GOT3 (cell line): ENCODE data around the gene ZFY.

Source experiments
- DNase-seq: peaks from one replicate; lab custom pipeline; 2025; ENCODE audit warnings: mixed read lengths; lab: John Stamatoyannopoulos, UW

ZFY gene

GRCh38 chrY:2934861-2935715 lies at the start of gene ZFY:
TSS of gene ZFY (plus strand) at chrY:2935381. CDS start at chrY:2953937, 18,556 bp downstream.
- DNase-seq: no peak

DNA sequence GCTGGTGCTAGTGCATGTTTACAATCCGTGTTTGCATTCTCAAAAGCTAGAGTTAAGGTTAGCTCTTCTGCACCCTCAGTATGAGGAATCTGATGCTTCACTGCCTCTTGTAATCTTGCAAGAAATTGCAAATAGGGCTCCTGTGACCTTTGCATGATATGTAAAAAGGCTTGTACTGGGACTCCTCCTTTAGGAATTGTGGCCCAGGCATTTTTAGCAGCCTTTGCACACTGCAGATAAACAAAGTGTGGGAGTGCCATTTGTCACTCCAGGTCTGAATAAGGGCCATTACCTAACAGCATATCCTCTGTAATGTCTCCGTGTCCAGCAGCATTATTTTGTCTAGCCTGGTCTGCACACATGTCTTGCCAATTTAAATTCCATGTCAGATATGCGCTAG lies 49.3 kb upstream of the ZFY start:
- DNase-seq: no peak

DNA sequence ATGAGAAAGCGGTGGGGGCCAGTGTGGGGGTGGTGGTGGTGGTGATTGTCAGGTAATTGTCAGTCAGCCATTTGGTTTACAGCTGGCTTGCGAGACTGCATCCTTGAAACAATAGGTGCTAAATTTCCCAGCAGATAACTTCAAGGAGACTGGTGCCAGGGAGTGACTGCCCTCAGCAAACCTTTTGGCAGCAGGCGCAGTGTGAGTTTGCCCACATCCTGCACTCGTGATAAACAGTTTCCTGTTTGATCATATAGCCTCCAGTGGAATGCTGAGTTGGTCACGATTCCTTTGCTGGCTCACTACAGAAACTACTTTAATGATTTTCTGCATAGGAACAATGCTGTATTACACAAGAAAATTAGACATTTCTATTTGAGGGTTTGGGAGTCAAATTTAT lies 47.8 kb upstream of the ZFY start:
- no peak for DNase-seq

GRCh38 chrY:2887955-2888354 lies 47.2 kb upstream of the ZFY start:
- DNase-seq: no peak

DNA sequence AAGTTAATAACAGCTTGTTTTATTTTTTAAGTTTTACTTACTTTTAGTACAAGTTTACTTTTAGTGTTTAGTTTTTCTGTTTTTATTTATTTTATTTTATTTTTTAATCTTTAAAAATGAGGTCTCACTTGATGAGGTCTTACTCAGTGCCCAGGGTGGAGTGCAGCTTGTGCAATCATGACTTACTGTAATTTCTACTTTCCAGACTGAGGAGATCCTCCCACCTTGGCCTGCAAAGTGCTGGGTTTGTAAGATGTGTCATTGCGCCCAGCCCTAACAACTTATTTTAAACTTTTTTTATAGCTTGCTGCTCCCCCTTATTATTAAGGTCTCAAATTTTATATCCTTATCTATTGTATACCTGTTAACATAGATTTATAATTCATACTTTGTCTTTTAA lies 41.7 kb upstream of the ZFY start:
- DNase-seq: no peak

DNA sequence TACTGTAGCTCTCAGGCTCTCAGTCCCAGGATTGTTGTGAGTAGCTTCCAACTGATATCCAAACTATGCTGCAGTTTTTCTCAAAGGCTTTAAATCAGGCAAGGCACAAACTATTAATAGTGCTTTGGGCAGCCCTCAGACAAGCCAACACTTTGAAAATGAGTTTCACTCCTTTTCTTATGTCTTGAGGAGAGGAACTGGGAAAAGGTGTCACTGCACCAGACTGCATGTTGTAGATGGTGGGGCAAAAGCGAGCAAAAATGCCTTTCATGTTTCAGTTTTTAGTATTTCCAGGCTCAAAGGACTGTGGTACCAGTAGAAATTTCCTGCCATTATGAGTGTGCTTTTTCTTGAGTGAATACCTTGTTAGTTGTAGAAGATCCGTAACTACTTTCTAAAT lies 39.1 kb upstream of the ZFY start:
- DNase-seq: no peak

- DNase-seq: no peak
Measured at GRCh38 chrY:2907356-2907755, 27.8 kb upstream of the ZFY start.

DNA sequence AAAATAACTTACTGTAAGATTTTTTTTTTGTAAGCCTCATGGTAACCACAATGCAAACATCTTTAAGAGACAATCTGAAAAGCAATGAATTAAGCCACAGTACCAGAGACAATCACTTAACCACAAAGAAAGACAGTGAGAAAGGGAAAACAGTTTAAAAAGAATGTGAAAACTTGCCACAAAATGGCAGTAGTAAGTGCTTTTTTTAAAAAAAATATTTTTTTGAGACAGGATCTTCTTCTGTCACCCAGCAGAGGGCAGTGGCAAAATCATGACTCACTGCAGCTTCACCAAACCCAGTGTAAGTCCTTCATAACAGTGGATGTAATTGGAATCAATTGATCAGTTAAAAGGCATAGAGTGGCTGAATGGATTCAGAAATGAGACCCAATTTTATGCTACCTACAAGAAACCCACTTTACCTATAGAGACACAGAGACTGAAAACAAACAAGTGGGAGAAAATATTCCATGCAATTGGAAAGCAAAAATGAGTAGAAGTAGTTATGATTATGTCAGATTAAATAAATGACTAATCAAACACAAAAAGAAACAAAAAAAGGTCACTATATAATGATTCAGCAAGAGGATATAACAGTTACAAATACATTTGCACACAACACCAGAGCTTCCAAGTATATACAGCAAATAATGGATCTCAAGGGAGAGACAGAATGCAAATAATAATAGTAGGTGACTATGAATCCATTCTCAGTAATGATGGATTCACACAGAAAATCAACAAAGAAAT lies 21.9 kb upstream of the ZFY start:
- DNase-seq: no peak

GRCh38 chrY:2934078-2934477 lies 1.1 kb upstream of the ZFY start:
- DNase-seq: no peak

DNA sequence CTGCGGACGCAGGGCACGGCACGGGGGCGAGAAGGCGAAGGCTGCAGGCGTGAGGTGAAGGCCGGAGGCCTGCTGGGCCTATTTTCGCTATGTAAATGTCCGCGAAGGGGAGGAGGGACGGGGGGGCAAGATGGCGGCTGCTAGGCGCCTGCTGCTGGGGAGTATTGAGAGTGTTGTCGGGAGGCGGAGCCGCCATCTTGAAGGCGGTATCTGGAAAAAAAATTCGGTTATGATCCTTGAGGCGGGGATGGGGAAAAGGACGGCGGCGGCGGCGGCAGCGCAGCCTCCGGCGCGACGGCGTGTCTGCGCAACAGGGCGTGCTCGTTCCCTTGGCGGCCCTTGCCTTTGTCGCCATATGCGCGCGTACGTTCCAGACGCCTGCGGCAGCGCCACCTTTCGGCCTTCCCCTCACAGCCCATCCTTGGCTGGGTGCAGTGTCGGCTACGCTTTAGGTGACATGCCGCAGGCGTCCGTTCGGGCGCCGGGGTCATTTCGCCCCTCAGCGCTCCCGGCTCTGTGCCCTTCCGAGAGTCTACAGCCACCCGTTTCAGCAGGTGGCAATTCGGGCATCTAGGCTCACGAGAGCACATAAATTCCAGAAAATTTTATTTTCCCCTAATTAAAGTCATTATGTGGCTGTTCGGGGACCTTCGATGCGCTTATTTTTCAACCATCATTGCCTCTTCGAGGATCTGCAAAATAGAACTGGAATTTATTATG lies 695 bp downstream of the ZFY start:
- no peak for DNase-seq

DNA sequence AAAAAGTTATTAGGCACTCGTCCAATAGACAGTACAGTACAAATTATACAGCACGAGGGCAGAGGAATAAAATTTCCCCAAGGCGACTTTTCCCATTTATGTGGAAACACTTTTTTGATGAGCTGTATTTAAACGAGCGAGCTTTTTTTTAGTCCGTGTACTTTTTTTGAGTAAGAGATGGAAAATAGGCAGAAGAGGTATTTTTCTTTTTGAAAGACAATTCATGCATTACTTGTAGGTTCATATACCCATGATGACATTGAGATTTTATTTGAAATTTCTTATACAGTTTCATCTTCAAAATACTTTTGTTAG lies 1.2 kb downstream of the ZFY start:
- no peak for DNase-seq

DNA sequence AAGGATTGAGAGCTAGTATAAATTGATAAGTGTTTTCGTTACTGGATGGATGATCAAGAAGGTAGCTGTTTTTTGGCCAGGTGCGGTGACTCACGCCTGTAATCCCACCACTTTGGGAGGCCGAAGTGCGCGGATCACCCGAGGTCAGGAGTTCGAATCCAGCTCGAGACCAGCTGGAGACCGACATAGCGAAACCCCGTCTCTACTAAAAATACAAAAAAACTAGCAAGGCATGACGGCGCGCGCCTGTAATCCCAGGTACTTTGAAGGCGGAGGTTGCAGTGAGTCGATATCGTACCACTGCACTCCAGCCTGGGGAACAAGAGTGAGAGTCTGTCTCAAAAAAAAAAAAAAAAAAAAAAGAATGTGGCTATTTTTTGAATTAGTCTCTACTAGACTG lies 2.0 kb downstream of the ZFY start:
- DNase-seq: no peak

- DNase-seq: no peak
Measured at GRCh38 chrY:2949590-2950252, 14.5 kb downstream of the ZFY start.

DNA sequence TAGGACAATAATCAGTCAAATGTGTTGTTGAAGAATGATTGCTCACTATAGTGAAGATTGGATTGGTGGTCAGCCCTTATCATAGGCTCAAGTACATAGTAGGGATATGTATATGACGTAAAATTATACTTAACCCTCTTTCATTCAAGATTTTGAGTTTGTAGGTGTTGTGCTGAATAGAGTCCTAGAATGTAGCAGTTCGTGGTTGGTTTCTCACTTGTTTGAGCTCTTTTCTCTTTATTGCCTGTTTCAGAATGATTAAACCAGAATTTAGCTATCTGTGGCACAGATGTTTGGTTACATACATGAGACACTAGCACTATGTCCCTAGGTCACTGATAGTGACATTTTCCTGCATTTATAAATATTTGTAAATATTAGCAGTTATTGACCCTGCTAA lies 15.5 kb downstream of the ZFY start:
- DNase-seq: no peak

DNA sequence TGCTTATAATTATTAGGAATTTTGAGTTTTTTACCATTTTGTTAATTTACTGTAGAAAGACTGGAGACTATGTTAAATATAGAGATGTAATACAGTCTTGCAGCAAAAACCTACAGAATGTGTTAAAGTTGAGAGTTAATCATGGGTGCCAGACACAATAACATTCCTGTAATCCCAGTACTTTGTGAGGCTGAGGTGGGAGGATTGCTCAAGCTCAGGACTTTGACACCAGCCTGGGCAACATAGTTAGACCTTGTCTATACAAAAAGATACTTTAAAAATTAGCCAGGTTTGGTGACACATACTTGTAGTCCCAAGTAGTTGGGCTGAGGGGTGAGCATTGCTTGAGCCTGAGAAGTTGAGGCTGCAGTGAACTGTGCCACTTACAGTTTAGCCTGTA lies 17.7 kb downstream of the ZFY start:
- DNase-seq: no peak

DNA sequence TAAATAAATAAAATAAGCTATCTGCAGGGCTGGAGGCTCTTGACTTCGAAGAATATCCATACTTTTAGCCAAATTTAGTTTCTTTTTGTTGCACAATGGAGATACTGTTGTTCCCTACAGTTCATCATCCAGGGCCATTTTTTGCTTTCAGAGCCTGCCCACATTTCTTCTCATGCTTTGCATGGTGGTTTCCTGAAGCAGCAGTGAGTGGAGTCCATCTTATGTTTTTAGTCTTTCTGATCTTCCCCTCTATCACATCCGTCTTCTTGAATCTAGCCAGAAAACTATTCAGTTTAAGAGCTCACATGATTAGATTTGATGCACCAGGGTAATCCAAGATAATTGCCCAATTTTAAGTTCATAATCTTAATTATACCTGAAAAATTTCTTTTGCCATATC lies 19.6 kb downstream of the ZFY start:
- no peak for DNase-seq

- DNase-seq: no peak
Measured at GRCh38 chrY:2955561-2955960, 20.4 kb downstream of the ZFY start.

DNA sequence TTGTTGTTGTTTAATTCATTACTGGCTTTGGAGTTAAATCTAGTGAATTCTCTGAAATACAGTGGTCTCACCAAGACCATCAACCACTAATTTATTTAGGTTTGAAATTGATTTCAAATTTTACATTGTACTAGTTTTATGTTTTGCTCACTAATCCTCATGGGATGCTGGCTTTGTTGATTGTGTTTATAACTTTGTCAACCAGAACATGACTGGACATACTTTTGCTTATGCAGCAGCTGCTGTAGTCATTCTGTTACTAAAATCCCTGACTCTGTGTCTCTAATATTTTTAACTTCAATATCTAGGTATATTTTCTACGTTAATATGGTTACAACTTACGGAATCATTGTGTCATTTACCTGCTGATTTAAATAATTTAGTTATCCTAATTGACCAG lies 26.9 kb downstream of the ZFY start:
- no peak for DNase-seq

GRCh38 chrY:2964814-2965213 lies 29.6 kb downstream of the ZFY start:
- DNase-seq: no peak

GRCh38 chrY:2965629-2966028 lies 30.4 kb downstream of the ZFY start:
- no peak for DNase-seq

GRCh38 chrY:2969561-2969960 lies 34.4 kb downstream of the ZFY start:
- DNase-seq: no peak

DNA sequence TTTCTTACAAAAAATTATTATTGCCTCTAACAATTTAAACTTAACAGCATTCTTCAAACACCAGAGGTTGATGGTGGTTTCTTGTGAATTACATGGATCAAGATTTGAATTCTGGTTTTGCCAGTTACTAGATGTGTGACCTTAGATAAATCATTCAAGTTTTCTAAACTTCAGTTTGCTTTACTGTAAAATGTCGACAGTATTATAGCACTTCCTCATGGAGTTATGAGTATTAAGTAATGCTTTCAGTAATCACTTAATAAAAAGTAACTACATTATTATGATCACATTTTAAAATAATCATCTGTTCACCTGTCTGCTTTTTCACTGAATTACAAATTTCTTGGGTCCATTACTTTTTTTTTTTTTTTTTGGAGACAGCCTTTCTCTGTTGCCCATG lies 37.5 kb downstream of the ZFY start:
- DNase-seq: no peak
